HL-60 (cell line): ENCODE data around the gene ZNF318.

ENCODE experiments used
- DNase-seq, 2 experiments: peaks; one replicate each; pipeline ENCODE4 v3.0.0-alpha.2; 2010 to 2020; ENCODE audit warnings: low read depth in 1 of 2, low spot score in 1 of 2
- H3K27ac ChIP-seq: fragments of 250-450 bp; sonication (Bioruptor Pico); replicated peaks from 2 replicates; pipeline ENCODE4 v1.5.1; 2020; ENCODE audit warnings: mild to moderate bottlenecking, moderate library complexity
- H3K27me3 ChIP-seq: fragments of 250-450 bp; sonication (Bioruptor Pico); 2 replicates; pipeline ENCODE4 v1.5.1; 2021; ENCODE audit warnings: mild to moderate bottlenecking, moderate library complexity; ENCODE audit not compliant: insufficient read depth, poor library complexity, severe bottlenecking
- H3K4me3 ChIP-seq: replicated peaks from 2 replicates; pipeline ENCODE4 v1.5.1; 2011; ENCODE audit warnings: mild to moderate bottlenecking, control low read depth, low read length; ENCODE audit not compliant: insufficient read depth
- GABPA ChIP-seq: IDR thresholded peaks from 2 replicates; pipeline ENCODE4 v1.6.1; 2012; ENCODE audit warnings: low read depth
- POLR2AphosphoS5 ChIP-seq: IDR thresholded peaks from 2 replicates; pipeline ENCODE4 v1.6.1; 2012; ENCODE audit warnings: low read depth
- REST ChIP-seq: IDR thresholded peaks from 2 replicates; pipeline ENCODE4 v1.6.1; 2012; ENCODE audit warnings: low read depth; ENCODE audit not compliant: insufficient replicate concordance
- SPI1 ChIP-seq: IDR thresholded peaks from 2 replicates; pipeline ENCODE4 v1.6.1; 2012; ENCODE audit warnings: low read depth, mild to moderate bottlenecking, borderline replicate concordance
- TF ChIP-seq, protein P1 (sequence below): IDR thresholded peaks from one replicate; pipeline ENCODE4 v1.5.1; 2011; ENCODE audit warnings: low read length, control low read depth, inconsistent platforms; ENCODE audit not compliant: insufficient read depth

Gene ZNF318

DNA sequence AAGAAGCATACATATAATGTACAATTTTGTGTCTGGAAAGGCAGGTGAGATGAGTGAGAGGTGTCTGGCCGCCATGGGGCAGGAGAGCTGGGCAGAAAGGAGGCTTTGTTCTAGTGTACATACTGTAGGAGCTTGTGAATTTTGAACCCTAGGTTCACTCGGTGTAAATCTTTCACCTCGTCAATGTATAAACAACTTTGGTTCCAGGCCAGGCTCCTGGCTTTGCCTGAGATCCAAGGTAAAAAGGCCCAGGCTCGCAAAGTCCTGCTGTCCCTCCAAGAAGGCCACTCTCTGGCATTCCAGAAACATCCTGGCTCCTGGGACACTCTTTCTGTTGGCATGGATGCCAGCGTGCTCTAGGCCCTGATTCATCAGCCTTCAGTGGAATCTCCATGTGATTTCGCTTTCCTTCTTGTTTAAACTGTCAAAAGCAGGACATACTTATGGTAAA, 78.5 kb downstream of the ZNF318 start:
- Histone ChIP-seq H3K27ac (no peak overlapping the region), H3K4me3 (no peak overlapping the region), H3K27me3 (peaks cover 8% of the 10 kb centered on the region)
- TF ChIP-seq, protein P1, sequence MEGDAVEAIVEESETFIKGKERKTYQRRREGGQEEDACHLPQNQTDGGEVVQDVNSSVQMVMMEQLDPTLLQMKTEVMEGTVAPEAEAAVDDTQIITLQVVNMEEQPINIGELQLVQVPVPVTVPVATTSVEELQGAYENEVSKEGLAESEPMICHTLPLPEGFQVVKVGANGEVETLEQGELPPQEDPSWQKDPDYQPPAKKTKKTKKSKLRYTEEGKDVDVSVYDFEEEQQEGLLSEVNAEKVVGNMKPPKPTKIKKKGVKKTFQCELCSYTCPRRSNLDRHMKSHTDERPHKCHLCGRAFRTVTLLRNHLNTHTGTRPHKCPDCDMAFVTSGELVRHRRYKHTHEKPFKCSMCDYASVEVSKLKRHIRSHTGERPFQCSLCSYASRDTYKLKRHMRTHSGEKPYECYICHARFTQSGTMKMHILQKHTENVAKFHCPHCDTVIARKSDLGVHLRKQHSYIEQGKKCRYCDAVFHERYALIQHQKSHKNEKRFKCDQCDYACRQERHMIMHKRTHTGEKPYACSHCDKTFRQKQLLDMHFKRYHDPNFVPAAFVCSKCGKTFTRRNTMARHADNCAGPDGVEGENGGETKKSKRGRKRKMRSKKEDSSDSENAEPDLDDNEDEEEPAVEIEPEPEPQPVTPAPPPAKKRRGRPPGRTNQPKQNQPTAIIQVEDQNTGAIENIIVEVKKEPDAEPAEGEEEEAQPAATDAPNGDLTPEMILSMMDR = no peak
- TF ChIP-seq SPI1 (no peak), POLR2AphosphoS5 (no peak), GABPA (no peak), REST (no peak)
- no peak for DNase-seq

DNA sequence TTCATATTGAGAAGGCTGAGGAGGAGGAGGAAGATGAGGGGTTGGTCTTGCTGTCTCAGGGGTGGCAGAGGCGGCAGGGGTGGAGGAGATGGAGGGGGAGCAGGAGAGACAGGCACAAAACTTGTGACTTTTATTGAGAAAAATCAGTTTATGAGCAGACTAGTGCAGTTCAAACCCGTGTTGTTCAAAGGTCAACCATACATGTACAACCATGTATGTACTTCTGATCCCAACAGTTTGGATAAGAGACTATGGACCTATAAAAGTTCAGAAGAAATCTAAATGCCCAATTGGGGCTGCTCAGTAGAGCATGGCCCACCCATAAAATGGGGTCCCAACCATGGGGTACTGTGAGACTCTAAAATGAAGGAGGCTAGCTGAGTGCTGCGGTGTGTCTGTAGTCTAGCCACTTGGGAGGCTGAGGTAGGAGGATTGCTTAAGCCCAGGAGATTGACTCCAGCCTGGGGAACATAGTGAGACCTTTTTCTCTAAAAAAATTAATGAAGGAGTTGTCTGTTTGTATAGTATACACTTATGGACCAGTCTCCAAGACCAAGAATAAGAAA, 79.0 kb downstream of the ZNF318 start:
- TF ChIP-seq POLR2AphosphoS5 (no peak), GABPA (no peak), REST (no peak)
- TF ChIP-seq, protein P1 = no peak

DNA sequence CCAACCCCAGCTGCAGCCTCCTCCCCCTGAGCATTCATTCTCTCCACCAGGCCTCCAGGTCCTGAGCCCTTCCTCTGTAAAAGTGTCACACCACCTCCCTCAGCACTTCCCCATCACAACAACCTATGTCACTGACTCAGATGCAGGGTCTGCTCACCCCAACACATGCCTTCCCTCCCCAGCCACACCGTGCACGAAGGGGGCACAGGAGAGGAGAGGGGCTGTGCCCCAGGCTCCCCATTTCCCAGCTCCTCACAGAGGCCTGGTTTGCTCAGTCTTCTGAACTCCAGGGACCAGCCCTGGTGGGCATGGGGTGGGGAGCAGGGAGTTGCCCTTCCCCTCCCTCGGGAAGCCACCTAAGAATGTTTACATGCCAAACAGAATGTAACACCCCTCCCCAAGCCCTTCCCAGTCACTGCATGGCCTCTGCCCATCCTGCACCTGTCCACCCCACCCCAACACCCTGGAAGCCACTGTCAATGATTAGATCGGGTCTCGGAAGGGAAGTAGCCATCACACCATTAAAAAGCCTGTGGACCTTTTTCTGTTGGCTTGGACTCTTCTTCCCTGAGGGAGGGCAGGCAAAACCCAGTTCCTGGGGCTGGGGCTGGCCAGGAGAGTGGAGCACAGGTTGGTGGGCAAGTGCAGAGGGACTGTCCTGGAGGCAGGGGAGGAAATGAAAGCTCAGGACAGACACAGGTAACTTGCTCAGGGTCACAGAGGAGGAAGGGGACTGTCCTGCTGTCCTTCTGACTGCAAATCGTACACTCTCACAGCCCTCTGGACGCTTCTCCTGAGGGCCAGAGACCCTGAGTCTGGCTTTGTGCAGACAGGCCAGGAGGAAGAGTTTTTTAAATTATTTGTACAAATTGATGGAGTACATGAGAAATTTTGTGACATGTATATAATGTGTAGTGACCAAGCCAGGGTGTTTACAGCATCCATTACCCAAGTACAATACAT, 81.4 kb downstream of the ZNF318 start:
- DNase-seq = no peak
- no peak overlapping the region for H3K27ac ChIP-seq
- TF ChIP-seq POLR2AphosphoS5 = no peak
- no peak for TF ChIP-seq SPI1
- TF ChIP-seq REST = no peak
- TF ChIP-seq, protein P1 = no peak
- no peak for TF ChIP-seq GABPA
- peaks cover 25% of the 10 kb centered on the region for H3K27me3 ChIP-seq
- H3K4me3 ChIP-seq = no peak overlapping the region

More for the DNA sequence above, 79.0 kb downstream of the ZNF318 start:
- Histone ChIP-seq H3K27me3 (peaks cover 13% of the 10 kb centered on the region), H3K4me3 (no peak overlapping the region), H3K27ac (no peak overlapping the region)
- DNase-seq = no peak
